Measurements from ENCODE around the gene GPRIN3. TPM values are rescaled to one million over a fixed set of nuclear protein-coding genes. Genes with fewer than 3 reads are reported as not detected.

The GPRIN3 gene
- total and polyA plus RNA-seq, 2 experiments from 2014 or later, result 0.74 to 3.2 TPM

GRCh38 chr4:89253935-89254334 is 53.7 kb downstream of the GPRIN3 start:
- Histone ChIP-seq H3K9me2 (ENCODE audit: insufficient read depth) (no peaks in the 10 kb centered on the region), H3K36me3 (ENCODE audit: insufficient read depth) (no peaks in the 10 kb centered on the region), H3K79me2 (replicated peaks; ENCODE audit: insufficient read depth) (no peaks in the 10 kb centered on the region), H3K4me1 (ENCODE audit: insufficient read depth) (peaks cover 10% of the 10 kb centered on the region), H3K27ac (ENCODE audit: low read depth) (no peak overlapping the region), H3F3A (replicated peaks; ENCODE audit: low read depth) (no peaks in the 10 kb centered on the region), H3K4me3 (no peak overlapping the region), H3K4me2 (no peak overlapping the region), H3K27me3 (ENCODE audit: insufficient read depth) (no peaks in the 10 kb centered on the region), H4K20me1 (replicated peaks; ENCODE audit: insufficient read depth) (no peaks in the 10 kb centered on the region), H2AFZ (no peak overlapping the region)
- Mint-ChIP-seq H3K4me1 (peaks cover 24% of the 10 kb centered on the region), H3K27ac (no peak overlapping the region), H3K9me3 (peaks cover 3% of the 10 kb centered on the region; the same call in 1 of the 3 replicates), H3K4me3 (no peak overlapping the region), H3K27me3 (ENCODE audit: insufficient read depth, low read depth, poor library complexity) (peaks cover 3% of the 10 kb centered on the region), H3K36me3 (ENCODE audit: low read depth) (no peaks in the 10 kb centered on the region)
- no peak for ATAC-seq
- DNase-seq (ENCODE audit: low spot score), result no peak
- TF ChIP-seq STAT1 (IDR thresholded peaks at IDR 0.05; ENCODE audit: unreplicated experiment) (no peak), ETS1 (IDR thresholded peaks at IDR 0.05) (no peak), POLR2AphosphoS5 (IDR thresholded peaks at IDR 0.05; ENCODE audit: low read depth) (no peak)

DNA sequence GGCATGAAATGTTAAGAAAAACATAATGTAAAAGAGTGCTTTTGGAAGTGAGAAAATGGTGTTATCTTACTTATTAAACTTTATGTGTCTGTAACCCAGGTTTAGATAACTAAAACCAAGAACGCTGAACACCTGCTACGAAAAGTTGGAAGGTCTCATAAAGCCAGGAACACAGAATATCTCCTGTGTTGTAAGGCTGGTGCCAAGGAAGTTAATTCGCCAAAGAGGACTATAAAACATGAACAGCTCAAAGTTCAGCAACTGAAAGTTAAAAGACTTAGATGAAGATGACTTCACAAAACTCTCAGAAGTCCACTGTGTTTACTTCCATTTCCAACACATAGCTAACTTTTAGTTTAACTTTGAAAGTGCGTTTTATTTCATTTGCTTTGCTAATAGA is 54.3 kb downstream of the GPRIN3 start:
- Histone ChIP-seq H3K27me3 (ENCODE audit: insufficient read depth) (no peaks in the 10 kb centered on the region), H3K4me2 (no peak overlapping the region), H3F3A (replicated peaks; ENCODE audit: low read depth) (no peaks in the 10 kb centered on the region), H2AFZ (no peak overlapping the region), H3K4me1 (ENCODE audit: insufficient read depth) (peaks cover 4% of the 10 kb centered on the region), H3K27ac (ENCODE audit: low read depth) (no peak overlapping the region), H3K36me3 (ENCODE audit: insufficient read depth) (no peaks in the 10 kb centered on the region), H3K9me2 (ENCODE audit: insufficient read depth) (no peaks in the 10 kb centered on the region), H3K4me3 (no peak overlapping the region), H3K79me2 (replicated peaks; ENCODE audit: insufficient read depth) (no peaks in the 10 kb centered on the region), H4K20me1 (replicated peaks; ENCODE audit: insufficient read depth) (no peaks in the 10 kb centered on the region)
- Mint-ChIP-seq H3K27ac (no peak overlapping the region), H3K36me3 (ENCODE audit: low read depth) (no peaks in the 10 kb centered on the region), H3K27me3 (ENCODE audit: insufficient read depth, low read depth, poor library complexity) (peaks cover 3% of the 10 kb centered on the region), H3K4me3 (no peak overlapping the region), H3K9me3 (peaks cover 3% of the 10 kb centered on the region; the same call in 1 of the 3 replicates), H3K4me1 (peaks cover 18% of the 10 kb centered on the region)
- ATAC-seq (no peak), DNase-seq (ENCODE audit: low spot score) (no peak)
- TF ChIP-seq ZNF114 (CRISPR knock-in tag; IDR thresholded peaks at IDR 0.05) (no peak), EZH2 (IDR thresholded peaks at IDR 0.05; ENCODE audit: low read depth, unreplicated experiment) (no peak), ZNF331 (CRISPR knock-in tag; IDR thresholded peaks at IDR 0.05; ENCODE audit: low read depth) (no peak), NANOG (IDR thresholded peaks at IDR 0.05; ENCODE audit: borderline replicate concordance) (no peak), POLR2AphosphoS5 (IDR thresholded peaks at IDR 0.05; ENCODE audit: low read depth) (no peak), CREB1 (CRISPR knock-in tag; IDR thresholded peaks at IDR 0.05; ENCODE audit: low read depth) (no peak), EZH2phosphoT487 (IDR thresholded peaks at IDR 0.05; ENCODE audit: unreplicated experiment) (no peak), CTCF (conservative IDR thresholded peaks at IDR 0.05; ENCODE audit: low read depth in 2 of 2) (no peak), STAT1 (IDR thresholded peaks at IDR 0.05; ENCODE audit: unreplicated experiment) (no peak), ETS1 (IDR thresholded peaks at IDR 0.05) (no peak), JUNB (IDR thresholded peaks at IDR 0.05; ENCODE audit: unreplicated experiment) (no peak)
- TF ChIP-seq, protein P1, sequence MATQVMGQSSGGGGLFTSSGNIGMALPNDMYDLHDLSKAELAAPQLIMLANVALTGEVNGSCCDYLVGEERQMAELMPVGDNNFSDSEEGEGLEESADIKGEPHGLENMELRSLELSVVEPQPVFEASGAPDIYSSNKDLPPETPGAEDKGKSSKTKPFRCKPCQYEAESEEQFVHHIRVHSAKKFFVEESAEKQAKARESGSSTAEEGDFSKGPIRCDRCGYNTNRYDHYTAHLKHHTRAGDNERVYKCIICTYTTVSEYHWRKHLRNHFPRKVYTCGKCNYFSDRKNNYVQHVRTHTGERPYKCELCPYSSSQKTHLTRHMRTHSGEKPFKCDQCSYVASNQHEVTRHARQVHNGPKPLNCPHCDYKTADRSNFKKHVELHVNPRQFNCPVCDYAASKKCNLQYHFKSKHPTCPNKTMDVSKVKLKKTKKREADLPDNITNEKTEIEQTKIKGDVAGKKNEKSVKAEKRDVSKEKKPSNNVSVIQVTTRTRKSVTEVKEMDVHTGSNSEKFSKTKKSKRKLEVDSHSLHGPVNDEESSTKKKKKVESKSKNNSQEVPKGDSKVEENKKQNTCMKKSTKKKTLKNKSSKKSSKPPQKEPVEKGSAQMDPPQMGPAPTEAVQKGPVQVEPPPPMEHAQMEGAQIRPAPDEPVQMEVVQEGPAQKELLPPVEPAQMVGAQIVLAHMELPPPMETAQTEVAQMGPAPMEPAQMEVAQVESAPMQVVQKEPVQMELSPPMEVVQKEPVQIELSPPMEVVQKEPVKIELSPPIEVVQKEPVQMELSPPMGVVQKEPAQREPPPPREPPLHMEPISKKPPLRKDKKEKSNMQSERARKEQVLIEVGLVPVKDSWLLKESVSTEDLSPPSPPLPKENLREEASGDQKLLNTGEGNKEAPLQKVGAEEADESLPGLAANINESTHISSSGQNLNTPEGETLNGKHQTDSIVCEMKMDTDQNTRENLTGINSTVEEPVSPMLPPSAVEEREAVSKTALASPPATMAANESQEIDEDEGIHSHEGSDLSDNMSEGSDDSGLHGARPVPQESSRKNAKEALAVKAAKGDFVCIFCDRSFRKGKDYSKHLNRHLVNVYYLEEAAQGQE (IDR thresholded peaks at IDR 0.05; ENCODE audit: unreplicated experiment), result no peak

All from GM23338 (cell line).